Epithelial cell of proximal tubule (primary cell): Measurements from ENCODE around the gene PARL. TPM values are rescaled to one million over a fixed set of nuclear protein-coding genes. Genes with fewer than 3 reads are reported as not detected.

Experiments
- DNase-seq: peaks from one replicate; pipeline ENCODE4 v3.0.0-alpha.2; 2011; ENCODE audit warnings: low read depth
- H3K4me3 ChIP-seq: 2 replicates; pipeline ENCODE4 v1.5.1; 2011; ENCODE audit warnings: low read depth, mild to moderate bottlenecking, low read length
- CTCF ChIP-seq: conservative IDR thresholded peaks from 2 replicates; pipeline ENCODE4 v1.5.1; 2012; ENCODE audit warnings: low read depth, mild to moderate bottlenecking, low read length
- total RNA-seq: library from RNA; depleted of rRNA; stranded (reverse); fragments of >200 nt; gene quantifications from 2 replicates; pipeline ENCODE4 v1.2.3, GENCODE V29; 2015

Gene PARL
- total RNA-seq, 1 donor from 2014 or later, result 38.1 TPM

DNA sequence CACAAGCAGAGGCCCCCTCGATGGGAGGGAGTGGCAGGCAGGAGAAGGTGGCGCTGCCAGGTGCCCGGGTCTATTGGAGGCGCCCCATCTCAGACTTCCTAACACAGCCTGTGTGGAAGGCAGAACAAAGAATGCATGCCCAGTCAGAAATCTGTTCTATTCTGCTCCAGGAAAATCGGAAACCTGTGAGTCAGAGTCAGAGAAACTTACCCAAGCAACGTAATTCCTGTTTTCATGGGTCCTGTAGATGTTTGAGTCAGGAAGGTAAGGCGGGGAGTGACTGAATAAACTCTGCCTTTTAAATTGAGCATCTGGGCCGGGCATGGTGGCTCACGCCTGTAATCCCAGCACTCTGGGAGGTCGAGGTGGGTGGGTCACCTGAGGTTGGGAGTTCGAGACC lies 73.0 kb downstream of the PARL start:
- DNase-seq, result no peak
- no peak for TF ChIP-seq CTCF
- no peak overlapping the region for H3K4me3 ChIP-seq

- no peak overlapping the region for H3K4me3 ChIP-seq
- DNase-seq, result no peak
- TF ChIP-seq CTCF, result no peak
These were observed 73.8 kb downstream of the PARL start for GRCh38 chr3:183810643-183811594.

DNA sequence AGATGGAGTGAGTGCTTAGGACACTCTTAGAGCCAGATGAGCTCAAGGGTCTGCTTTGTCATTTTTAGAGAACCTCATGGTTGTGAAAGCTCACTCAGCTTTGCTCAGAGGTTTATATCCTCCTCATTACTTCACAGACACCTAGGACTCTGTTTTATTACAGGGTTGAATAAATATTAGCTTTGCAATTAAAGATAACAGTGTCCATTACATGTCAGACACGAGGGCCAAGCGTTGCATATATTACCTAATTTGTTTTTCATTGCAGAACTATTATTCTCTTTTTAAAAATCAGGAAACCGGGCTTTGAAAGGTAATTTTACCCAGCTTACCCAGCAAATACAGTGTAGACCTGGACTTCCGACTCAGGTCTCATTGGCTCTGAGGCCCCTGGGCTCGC lies 75.4 kb downstream of the PARL start:
- no peak overlapping the region for H3K4me3 ChIP-seq
- no peak for TF ChIP-seq CTCF
- DNase-seq, result no peak

DNA sequence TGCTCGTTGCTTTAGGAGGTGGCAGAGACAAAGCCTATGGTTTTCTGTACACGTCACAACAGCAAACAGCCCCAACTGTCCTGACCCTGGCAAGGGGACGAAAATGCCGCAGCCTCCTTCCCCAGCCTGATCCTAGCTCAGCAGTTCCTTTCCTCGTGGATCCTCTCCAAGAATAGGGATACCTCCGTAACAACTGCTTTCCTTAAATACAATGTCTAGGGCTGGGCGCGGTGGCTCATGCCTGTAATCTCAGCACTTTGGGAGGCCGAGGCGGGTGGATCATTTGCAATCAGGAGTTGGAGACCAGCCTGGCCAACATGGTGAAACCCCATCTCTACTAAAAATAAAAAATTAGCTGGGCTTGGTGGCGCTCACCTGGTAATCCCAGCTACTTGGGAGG lies 76.3 kb downstream of the PARL start:
- no peak overlapping the region for H3K4me3 ChIP-seq
- no peak for TF ChIP-seq CTCF
- no peak for DNase-seq

GRCh38 chr3:183807881-183808280 lies 76.8 kb downstream of the PARL start:
- TF ChIP-seq CTCF, result no peak
- no peak for DNase-seq
- no peak overlapping the region for H3K4me3 ChIP-seq

- no peak for DNase-seq
- no peak for TF ChIP-seq CTCF
These were observed 77.4 kb downstream of the PARL start for GRCh38 chr3:183807209-183807728.

More at GRCh38 chr3:183807209-183807728, 77.4 kb downstream of the PARL start:
- H3K4me3 ChIP-seq, result no peak overlapping the region
